ENCODE data around the gene ABCA8.

DNA sequence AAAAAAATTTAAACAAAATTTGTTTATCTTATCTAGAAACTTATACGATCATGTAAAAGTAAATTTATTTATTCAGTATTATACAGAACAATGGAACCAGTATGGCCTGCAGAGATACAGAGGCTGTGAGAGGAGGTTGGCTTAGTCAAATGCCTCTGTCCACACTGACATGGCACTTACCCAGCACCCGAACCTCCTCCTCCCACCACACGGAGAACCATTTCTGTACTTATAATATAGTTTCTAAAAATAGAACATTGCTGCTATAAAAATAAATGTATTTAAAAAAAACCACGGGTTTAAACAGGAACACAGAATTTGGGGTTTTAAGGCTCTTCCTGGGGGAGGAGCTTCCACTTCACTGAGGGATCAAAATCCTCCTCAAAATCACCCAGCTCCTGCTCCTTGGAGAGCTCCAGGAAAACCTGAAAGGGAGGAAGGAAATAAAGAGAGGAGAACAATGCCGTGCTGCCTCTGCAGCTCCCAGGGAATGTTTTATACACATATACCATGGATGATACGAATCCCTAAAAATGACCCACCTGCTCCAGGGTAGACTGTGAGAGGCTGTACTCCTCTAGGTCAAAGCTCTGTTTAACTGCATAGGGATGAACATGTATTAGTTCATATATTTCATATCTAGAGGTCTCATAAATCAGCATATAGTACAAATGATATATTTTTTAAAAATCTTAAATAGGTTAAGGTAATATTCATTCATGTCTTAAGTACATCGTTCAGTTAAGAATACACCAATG lies 87.3 kb downstream of the ABCA8 start:
- TF ChIP-seq ZNF274 (IDR thresholded peaks at IDR 0.05; ENCODE audit: low read depth, low read length) (no peak), SUZ12 (IDR thresholded peaks at IDR 0.05; ENCODE audit: extremely low read depth, insufficient read depth, insufficient read length) (no peak)
